HG03460 (cell line): Measurements from ENCODE around the gene RABGAP1.

Experiments used
- ATAC-seq: cut with Tn5 transposase; IDR thresholded peaks from one replicate; pipeline ENCODE4 v1.9.1; 2021; ENCODE audit not compliant: unreplicated experiment

Gene RABGAP1

DNA sequence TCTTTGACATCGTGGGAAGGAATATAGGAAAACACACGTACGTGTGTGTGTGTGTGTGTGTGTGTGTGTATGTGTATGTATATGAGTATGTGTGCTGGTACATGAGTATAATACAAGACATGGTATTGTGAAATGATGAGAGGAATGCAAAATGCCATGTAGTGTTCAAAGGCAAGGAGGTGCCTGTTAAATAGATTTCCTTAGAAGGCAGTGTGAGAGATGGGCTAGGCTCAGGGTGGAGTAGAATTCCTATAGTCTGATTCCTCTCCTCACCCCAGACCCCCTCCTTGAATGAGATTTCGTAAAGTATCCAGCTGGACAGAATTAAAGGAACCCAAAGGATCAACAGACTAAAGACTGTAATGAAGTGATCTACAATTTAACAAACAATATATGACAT lies 103.8 kb downstream of the RABGAP1 start:
- no peak for ATAC-seq

DNA sequence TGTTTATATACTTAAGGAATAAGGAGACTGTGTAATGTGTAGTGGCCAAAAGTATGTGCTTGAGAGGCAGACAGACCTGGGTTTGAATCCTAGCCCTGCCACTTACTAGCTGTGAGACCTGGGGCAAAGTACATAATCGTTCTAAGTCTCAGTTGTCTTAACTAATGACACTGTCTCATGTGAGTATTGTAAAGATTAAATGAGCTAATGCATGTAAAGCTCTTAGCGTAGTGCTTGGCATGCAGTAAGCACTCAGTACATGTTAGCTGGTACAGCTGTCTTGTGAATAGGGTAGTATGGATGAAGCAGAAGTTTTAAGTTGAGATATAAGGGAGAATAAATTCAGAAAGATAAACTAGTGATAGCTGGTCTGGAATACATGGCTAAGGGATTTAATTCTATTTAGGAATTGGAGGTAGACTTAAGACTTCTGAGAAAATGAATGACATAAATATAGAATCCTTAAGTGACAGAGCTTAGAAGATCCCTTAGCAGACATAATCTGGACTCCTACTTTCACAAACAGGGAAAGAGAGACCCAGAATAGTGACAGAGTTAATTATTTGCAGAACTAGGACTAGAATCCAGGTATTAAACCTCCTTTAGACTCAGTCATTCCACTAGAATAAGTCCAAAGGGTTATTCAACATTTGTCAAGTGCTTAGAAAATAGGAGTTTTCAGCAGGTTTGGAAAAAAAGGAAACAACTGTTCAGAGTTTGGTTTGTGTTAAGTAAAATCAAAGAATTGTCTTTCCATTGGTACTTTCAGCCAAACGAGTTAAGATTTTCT lies 105.8 kb downstream of the RABGAP1 start:
- ATAC-seq = no peak

DNA sequence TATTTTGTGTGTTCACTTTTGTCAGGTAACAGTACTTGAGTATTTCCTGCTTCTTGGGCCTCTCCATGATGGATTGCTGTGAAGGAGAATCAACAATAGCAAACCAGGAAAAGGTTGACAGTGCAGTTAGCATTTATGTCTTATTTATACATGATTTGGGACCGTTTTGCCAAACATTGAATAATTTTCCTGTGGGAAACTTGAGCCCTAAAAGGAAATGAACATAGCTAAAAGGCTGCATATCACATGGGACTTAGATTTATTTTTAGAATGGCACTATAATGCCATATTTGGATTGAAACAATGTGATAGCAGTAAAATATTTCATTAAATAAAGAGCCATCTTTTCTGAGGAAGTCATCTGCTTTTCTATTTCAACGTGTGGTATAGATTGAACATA lies 107.9 kb downstream of the RABGAP1 start:
- ATAC-seq = no peak

DNA sequence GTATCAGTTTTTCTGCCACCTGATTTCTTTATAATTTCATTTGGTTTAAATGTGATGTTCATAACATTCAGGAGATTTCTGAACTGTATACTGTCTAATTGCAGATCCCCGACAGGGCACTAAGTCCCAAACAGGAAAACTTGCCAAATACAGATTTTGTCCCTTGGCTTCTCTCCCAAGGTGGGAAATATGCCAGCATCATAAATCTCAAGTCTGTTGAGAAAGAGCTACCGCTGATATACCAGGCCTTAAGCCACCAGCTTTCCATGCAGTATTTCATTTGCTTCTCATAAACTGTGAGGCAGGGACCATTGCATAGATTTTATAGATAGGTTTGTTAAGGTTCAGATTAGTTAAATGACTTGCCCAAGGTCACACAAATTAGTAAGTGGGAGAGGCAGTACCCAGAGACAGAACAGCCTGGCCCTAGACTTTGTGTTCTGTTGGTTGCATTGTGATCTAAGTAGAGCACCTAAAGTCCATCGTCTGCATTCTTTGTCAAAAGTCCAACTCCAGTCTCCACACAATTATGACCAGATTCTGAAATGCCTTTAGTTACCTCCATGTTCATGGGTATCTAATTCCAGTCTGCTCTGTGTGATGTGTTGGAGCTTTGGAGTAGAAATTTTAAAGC lies 108.9 kb downstream of the RABGAP1 start:
- no peak for ATAC-seq

- no peak for ATAC-seq
Observed at GRCh38 chr9:123053046-123053445, 112.2 kb downstream of the RABGAP1 start.

- ATAC-seq = no peak
Observed at GRCh38 chr9:123053711-123054110, 112.9 kb downstream of the RABGAP1 start.

DNA sequence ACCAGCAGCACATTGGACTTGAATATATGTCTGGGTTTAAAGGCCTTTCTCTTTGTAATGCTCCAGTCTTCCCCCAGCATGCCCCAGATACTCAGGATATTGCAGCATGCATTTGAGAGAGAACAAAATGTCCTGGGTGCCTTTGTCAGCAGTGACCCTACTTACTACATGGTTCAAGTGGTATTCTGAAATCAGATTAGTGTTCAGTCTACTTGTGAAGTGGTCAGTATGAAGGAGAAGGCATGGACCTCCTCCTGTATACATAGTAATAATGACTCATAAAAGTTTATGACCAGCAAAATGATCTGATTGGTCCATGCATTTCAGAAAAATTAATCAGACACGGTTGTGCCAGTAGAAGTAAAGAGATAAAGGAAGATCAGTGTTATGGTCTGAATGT lies 118.0 kb downstream of the RABGAP1 start:
- no peak for ATAC-seq

- no peak for ATAC-seq
Observed at GRCh38 chr9:123059472-123060220, 118.8 kb downstream of the RABGAP1 start.

DNA sequence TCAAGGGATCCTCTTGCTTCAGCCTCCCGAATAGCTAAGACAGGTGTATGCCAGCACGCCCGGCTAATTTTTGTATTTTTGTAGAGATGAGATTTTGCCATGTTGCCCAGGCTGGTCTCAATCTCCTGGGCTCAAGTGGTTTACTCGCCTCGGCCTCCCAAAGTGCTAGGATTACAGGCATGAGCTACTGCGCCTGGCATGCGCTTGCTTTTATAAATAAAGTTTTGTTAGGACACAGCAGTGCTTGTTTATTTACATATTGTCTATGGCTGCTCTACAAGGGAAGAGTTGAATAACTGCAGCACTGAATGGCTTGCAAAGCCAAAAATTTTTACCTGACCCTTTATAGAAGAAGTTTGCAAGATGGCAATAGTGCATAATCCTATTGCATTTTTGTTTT lies 120.4 kb downstream of the RABGAP1 start:
- no peak for ATAC-seq

DNA sequence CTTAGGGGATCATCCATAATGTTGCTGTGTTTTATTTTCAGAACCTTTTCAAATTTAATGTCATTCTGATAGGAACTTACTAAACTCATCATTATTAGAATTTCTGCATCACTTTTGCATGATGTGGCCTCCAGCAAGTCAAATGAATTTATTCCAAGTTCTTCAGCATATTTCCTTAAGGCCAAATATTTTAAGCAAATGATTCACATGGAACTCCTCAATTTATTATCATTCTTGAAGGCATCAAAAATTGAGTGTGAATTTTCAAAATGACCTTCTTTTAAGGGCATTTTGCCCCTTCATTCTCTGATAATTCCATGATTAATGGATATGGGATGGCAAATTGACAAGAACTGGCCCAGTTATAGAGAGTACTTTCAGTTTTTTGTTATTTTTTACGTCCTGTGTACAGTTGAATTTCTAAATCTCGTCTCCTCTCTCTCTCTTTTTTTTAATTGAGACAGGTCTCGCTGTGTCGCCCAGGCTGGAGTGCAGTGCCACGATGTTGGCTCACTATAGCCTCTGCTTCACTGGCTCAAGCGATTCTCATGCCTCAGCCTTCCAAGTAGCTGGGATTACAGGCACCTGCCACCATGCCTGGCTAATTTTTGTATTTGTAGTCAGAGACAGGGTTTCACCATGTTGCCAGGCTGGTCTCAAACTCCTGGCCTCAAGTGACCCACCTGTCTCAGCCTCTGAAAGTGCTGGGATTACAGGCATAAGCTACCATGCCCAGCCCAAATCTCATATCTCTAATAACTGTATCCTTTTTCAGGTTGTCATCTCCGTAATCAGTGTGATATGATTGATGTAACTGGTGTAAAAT lies 121.7 kb downstream of the RABGAP1 start:
- no peak for ATAC-seq

GRCh38 chr9:123063177-123063598 lies 122.4 kb downstream of the RABGAP1 start:
- ATAC-seq = no peak

- no peak for ATAC-seq
Observed at GRCh38 chr9:123063896-123064295, 123.1 kb downstream of the RABGAP1 start.

DNA sequence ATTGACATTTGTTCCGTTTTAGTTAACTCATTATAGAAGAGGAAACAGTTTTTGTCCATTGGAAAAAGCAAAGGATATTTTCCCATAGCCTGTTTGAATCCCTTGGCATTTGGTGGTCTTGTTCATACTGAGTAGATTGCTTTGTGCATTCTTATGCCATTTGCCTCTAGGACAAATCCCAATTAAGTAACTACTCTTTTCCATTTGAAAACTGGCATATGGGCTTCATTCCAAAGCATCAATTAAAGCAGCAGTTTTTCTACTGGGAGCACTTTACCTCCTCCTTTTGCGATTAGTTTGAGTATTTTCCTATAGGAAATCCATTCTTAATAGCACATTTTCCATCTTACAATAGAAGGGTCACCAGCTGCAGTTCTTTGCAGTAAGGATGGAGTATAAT lies 123.9 kb downstream of the RABGAP1 start:
- no peak for ATAC-seq

DNA sequence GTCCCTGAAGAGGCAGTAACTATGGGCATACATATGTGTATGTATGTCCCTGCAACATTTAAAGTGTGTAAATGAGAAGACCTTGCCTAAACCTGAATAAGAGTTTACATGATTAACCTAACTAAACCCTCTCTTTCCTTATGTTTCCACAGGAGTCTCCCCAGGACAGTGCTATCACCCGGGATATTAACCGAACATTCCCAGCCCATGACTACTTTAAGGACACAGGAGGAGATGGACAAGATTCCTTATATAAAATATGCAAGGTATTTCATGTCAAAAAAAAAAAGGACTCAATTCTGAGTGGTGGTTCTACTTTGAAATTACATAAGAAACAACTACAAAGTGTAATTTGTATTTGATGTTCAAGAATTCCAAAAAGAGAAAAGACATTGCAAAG lies 124.4 kb downstream of the RABGAP1 start:
- ATAC-seq = no peak

DNA sequence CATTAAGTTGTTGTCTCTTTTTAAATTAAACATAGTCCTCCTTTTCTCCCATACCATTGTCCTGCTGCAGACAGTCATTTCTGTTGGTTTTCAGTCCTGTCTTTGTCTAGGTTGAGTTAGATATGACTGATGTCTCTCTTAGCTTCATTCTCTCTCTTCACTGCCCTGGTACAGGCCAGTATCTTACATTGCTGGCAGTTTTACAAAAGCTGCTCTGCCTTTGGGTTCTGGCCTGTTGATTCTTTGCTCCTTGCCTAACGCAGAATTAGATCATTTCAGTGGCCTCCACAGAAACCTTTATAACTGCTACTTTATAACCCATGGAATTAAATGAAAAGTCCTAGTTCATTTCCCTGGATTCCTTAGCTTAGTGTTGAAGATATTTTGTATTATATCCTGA lies 126.3 kb downstream of the RABGAP1 start:
- ATAC-seq = no peak

- no peak for ATAC-seq
Observed at GRCh38 chr9:123069010-123069481, 128.2 kb downstream of the RABGAP1 start.

DNA sequence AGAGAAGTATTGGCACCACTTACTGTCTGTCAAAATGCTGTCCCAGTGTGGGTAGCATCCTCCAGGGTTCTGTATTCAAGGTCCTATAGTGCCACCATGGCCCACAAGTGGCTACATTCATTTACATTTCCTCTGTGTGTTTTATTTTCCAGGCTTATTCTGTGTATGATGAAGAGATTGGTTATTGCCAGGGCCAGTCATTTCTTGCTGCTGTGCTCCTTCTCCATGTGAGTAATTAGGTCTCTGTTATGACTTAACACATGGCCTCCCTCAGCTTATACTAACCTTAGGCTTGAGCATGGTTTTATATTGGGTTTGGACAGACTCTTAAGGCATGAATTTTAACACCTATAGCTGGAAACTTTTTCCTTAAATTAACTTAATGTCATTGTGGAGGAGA lies 129.4 kb downstream of the RABGAP1 start:
- ATAC-seq = no peak

DNA sequence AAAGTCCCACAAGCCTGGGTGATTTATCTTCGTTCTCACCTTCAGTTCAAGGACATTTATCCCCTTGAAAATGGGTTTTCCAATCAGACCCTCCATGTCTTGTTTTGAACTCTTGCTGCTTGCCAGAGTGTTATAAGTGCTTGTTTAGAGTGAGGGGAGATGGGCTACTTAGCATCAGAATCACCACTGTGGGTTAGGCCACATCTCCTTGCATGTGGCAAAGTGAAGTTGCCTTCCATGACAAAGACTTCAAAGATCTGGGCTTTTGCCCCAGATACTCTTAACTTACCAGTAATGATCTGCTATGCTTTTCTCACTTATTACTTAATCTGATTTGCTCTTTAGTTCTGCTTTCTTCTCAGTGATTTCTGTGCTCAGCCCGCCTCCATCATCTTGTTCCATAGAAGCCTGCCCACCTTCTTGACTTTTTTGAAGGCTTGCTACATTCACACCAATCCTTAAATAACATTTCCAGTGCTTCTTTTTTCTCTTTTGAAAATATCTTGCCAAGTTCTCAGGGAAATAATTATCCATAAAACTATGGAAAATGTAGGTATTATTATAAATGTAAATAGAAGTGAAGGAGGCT lies 131.7 kb downstream of the RABGAP1 start:
- no peak for ATAC-seq

- ATAC-seq = no peak
Observed at GRCh38 chr9:123073441-123073840, 132.6 kb downstream of the RABGAP1 start.

- no peak for ATAC-seq
Observed at GRCh38 chr9:123073991-123074422, 133.2 kb downstream of the RABGAP1 start.

DNA sequence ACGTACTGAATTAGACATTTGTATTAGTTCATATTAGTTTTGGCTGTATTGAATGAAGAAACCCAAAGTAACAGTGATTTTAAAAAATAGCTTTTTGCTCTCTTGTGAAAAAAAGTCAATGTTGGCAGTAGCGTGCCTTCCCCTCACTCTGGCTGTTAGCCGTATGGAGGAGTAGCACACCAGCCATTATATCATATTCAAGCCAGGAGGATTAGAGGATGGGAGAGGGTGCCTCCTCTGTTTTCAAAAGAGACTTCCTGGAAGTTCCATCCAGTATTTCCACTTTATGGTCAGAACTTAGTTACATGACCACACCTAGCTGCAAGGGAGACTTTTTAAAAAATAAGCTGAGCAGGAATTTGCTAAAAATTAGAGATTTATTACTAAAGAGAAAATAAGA lies 133.8 kb downstream of the RABGAP1 start:
- ATAC-seq = no peak
